Right atrium auricular region (tissue), 2 donors: ENCODE data around the gene PCDHGC4. TPM values are rescaled to one million over a fixed set of nuclear protein-coding genes. Genes with fewer than 3 reads are reported as not detected.
A peak's percentile ranks its signal among the peaks of the same experiment; 100 is the strongest.

Experiments
- DNase-seq: peaks from one replicate; pipeline ENCODE4 v3.0.0-alpha.2; 2019; ENCODE audit warnings: low spot score
- H3K27ac ChIP-seq, 2 donors: fragments of 200-600 bp; sonication (generic); 1 replicate in 1 of 2; 2 replicates in 1 of 2; pipeline ENCODE4 v1.5.1; 2016 to 2019
- H3K27me3 ChIP-seq, 2 donors: fragments of 200-600 bp; sonication (generic); one replicate each; pipeline versions ENCODE4 v1.5.1 to v1.6.0; 2017 to 2019
- H3K36me3 ChIP-seq: fragments of 200-600 bp; sonication (generic); one replicate; pipeline ENCODE4 v1.5.1; 2016
- H3K4me1 ChIP-seq, 2 donors: fragments of 200-600 bp; sonication (generic); one replicate each; pipeline versions ENCODE4 v1.5.1 to v1.6.0; 2017 to 2019
- H3K4me3 ChIP-seq, 2 donors: fragments of 200-600 bp; sonication (generic); 1 replicate in 1 of 2; 2 replicates in 1 of 2; pipeline ENCODE4 v1.5.1; 2017 to 2019; ENCODE audit warnings: mild to moderate bottlenecking in 1 of 2, moderate library complexity in 1 of 2
- H3K9me3 ChIP-seq, 2 donors: fragments of 200-600 bp; sonication (generic); one replicate each; pipeline ENCODE4 v1.5.1; 2019
- total RNA-seq, 2 donors: library from RNA; depleted of rRNA; stranded (reverse); fragments of >200 nt; gene quantifications; one replicate each; pipeline ENCODE4 v1.1.0, GENCODE V29; 2016
- TF ChIP-seq, protein P1 (sequence below), 2 donors: fragments of 200-600 bp; sonication (generic); IDR thresholded peaks; one replicate each; pipeline ENCODE4 v1.5.1; 2019; ENCODE audit warnings: antibody characterized with exemption in 2 of 2

The PCDHGC4 gene
- 1 to 10 TPM; 1.5 to 1.7 TPM for total RNA-seq

DNA sequence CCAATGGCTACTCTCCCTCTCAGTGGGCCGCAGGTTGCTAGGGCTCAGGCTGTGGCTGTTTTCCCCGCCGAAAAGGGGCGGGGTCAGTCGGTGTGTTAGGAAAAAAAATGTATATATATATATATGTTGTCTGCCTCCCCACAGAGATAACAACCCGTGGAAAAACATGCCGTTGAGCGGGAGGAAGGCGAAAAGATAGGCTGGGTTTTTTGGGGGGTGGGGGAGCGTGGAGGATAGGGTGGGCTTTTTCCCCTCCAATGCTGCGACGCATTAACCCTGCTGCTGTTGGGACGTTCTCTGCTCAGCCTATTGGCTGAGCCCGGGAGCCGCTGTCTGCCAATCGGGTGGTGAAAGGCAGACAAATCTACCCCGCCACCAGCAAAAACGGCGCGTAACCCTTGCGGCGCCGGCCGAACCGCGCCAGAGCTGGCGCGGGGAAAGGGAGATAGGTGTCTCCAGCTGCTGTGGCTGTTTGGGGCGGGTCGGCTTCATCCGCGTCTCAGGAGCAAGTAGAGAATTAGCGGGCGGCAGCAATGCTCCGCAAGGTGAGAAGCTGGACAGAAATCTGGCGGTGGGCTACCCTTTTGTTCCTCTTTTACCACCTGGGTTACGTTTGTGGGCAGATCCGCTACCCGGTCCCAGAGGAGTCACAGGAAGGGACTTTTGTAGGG is at the start of gene PCDHGC4:
PCDHGC4 (plus strand) TSS at position 390 of the 671 bp plus-strand sequence; CDS start at position 534, 144 bp downstream.
- Histone ChIP-seq H3K4me3 (peak within 1 kb of the TSS; percentile 24 to 48), H3K36me3 (peaks cover 2% of the 10 kb centered on the region), H3K4me1 (peaks cover 0 to 29% of the 10 kb centered on the region in 2 donors), H3K27me3 (no peaks in the 10 kb centered on the region), H3K27ac (peak within 1 kb of the TSS in 1 of 2 donors; percentile 6), H3K9me3 (no peaks in the 10 kb centered on the region)
- peak; percentile 56 for DNase-seq
- TF ChIP-seq, protein P1, sequence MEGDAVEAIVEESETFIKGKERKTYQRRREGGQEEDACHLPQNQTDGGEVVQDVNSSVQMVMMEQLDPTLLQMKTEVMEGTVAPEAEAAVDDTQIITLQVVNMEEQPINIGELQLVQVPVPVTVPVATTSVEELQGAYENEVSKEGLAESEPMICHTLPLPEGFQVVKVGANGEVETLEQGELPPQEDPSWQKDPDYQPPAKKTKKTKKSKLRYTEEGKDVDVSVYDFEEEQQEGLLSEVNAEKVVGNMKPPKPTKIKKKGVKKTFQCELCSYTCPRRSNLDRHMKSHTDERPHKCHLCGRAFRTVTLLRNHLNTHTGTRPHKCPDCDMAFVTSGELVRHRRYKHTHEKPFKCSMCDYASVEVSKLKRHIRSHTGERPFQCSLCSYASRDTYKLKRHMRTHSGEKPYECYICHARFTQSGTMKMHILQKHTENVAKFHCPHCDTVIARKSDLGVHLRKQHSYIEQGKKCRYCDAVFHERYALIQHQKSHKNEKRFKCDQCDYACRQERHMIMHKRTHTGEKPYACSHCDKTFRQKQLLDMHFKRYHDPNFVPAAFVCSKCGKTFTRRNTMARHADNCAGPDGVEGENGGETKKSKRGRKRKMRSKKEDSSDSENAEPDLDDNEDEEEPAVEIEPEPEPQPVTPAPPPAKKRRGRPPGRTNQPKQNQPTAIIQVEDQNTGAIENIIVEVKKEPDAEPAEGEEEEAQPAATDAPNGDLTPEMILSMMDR (IDR thresholded peaks at IDR 0.05) = no peak

DNA sequence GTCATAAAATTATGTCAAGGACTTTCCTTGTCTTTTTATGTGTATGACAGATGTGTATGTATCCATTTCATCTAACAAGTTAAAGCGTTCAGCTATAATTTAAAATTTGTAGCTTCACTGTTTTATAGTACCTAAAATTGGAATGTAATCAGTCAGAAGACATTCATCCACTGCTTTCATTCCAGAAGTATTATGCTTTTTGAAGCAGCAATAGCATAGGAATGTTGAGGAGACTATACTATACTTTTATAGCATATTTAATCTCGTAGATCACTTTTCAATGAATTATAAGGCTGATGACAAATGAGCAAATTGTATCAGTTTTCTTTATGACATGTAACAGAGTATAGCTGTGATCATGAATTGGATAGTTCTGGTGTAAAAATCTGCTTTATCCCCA is 47.6 kb upstream of the PCDHGC4 start:
- no peaks in the 10 kb centered on the region for H3K27me3 ChIP-seq
- peaks cover 11 to 79% of the 10 kb centered on the region in 2 donors for H3K9me3 ChIP-seq
- H3K4me1 ChIP-seq = peaks cover 0 to 3% of the 10 kb centered on the region in 2 donors
- H3K27ac ChIP-seq = no peak overlapping the region
- no peak for DNase-seq
- no peak overlapping the region for H3K4me3 ChIP-seq
- no peaks in the 10 kb centered on the region for H3K36me3 ChIP-seq
- TF ChIP-seq, protein P1 (IDR thresholded peaks at IDR 0.05) = no peak

DNA sequence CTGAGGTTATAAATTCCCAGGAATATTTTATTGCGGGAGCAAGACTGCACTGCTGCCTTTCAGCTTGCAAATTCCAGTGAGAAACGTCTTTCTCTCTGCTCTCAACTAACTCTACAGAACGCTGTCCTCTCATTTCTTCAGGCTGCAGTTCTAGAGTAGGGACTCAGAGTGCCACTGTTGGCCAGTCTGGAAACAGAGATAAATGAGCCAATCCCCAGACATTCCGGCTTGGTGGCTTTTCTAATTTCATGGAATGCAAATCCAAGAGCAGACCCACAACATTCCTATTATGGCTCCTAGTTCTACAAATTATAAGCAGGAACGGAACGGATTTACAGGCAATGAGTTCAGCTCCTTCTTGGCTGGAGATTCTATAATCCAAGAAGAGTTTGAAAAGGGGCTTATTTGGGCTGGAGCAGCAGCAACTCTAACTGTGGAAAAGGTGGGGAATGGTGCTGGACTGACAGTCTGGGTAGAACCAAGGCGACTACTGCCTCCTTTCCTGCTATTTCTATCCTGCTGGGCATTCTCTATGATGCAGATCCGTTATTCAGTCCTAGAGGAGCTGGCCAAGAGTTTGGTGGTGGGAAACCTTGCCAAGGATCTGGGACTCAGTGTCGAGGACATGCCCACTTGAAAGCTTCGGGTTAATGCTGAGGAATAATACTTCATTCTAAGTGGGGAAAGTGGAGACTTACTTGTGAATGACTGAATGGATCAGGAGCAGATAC is 45.3 kb upstream of the PCDHGC4 start:
- TF ChIP-seq, protein P1 (IDR thresholded peaks at IDR 0.05) = no peak
- H3K27me3 ChIP-seq = no peaks in the 10 kb centered on the region
- no peak overlapping the region for H3K27ac ChIP-seq
- peaks cover 11 to 68% of the 10 kb centered on the region in 2 donors for H3K9me3 ChIP-seq
- no peak for DNase-seq
- H3K36me3 ChIP-seq = no peaks in the 10 kb centered on the region
- H3K4me3 ChIP-seq = no peak overlapping the region
- H3K4me1 ChIP-seq = no peaks in the 10 kb centered on the region

DNA sequence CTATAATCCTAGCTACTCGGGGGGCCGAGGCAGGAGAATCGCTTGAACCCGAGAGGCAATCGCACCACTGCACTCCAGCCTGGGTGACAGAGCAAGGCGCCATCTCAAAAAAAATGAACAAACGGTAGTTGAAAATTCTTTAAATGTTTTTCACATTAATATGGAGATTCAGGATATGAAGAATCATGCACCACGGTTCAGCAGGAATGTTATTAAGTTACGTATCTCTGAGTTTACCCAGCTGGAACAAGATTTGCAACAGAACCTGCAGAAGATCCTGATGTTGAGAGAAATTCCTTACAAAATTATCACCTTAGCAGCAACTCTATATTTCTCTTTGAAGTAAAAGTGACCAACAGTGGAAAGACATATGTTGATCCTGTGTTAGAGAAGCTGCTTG is 44.5 kb upstream of the PCDHGC4 start:
- Histone ChIP-seq H3K9me3 (peaks cover 11 to 66% of the 10 kb centered on the region in 2 donors), H3K27ac (no peak overlapping the region), H3K4me3 (no peak overlapping the region), H3K4me1 (no peaks in the 10 kb centered on the region), H3K27me3 (no peaks in the 10 kb centered on the region), H3K36me3 (no peaks in the 10 kb centered on the region)
- TF ChIP-seq, protein P1 (IDR thresholded peaks at IDR 0.05) = no peak
- DNase-seq = no peak

DNA sequence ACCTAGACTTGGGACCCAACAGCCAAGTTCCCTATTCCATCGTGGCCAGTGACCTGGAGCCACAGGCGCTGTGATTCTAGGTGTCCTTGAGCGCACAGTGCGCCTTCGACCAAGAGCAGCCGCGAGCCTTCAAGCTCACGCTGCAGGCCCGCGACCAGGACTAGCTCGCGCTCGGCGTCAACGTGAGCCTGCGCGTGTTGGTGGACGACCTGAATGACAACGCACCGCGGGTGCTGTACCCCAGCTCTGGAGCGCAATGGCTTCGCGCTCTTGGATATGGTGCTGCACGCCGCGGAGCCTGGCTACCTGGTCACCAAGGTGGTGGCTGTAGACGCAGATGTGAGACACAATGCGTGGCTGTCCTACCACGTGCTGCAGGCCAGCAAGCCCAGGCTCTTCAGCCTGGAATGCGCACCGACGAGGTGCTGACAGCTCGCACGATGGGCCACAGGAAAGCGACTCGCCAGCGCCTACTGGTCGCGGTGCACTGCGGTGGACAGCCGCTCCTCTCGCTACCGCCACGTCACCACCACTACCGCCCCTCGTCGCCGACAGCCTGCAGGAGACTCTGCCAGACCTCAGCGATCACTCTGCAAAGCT is 43.2 kb upstream of the PCDHGC4 start:
- TF ChIP-seq, protein P1 (IDR thresholded peaks at IDR 0.05) = no peak
- Histone ChIP-seq H3K27ac (no peak overlapping the region), H3K4me3 (no peak overlapping the region), H3K27me3 (no peaks in the 10 kb centered on the region), H3K9me3 (peaks cover 5 to 55% of the 10 kb centered on the region in 2 donors), H3K4me1 (no peaks in the 10 kb centered on the region), H3K36me3 (no peaks in the 10 kb centered on the region)
- DNase-seq = no peak
